GM18502 (cell line): ENCODE measurements around the gene BCL7B.
"Not testable (repeated sequence)": the region's sequence is repeated elsewhere in the genome, so short reads cannot be mapped to it uniquely, and the experiment has no call there.

ENCODE experiments used
- ATAC-seq: cut with Tn5 transposase; IDR thresholded peaks from one replicate; pipeline ENCODE4 v1.9.1; 2021; ENCODE audit warnings: mild to moderate bottlenecking; ENCODE audit not compliant: unreplicated experiment, poor library complexity

Gene BCL7B

GRCh38 chr7:73537051-73537450, 20.4 kb downstream of the BCL7B start:
- no peak for ATAC-seq

- no peak for ATAC-seq
Measured at GRCh38 chr7:73536479-73536878, 21.0 kb downstream of the BCL7B start.

- not testable (repeated sequence) for ATAC-seq
Measured at GRCh38 chr7:73535918-73536317, 21.6 kb downstream of the BCL7B start.

GRCh38 chr7:73533742-73534141, 23.7 kb downstream of the BCL7B start:
- ATAC-seq, result no peak

- no peak for ATAC-seq
Measured at GRCh38 chr7:73532224-73532623, 25.3 kb downstream of the BCL7B start.

- ATAC-seq, result no peak
Measured at GRCh38 chr7:73530800-73531199, 26.7 kb downstream of the BCL7B start.

GRCh38 chr7:73526896-73527821, 30.3 kb downstream of the BCL7B start:
- no peak for ATAC-seq

GRCh38 chr7:73526158-73526494, 31.4 kb downstream of the BCL7B start:
- not testable (repeated sequence) for ATAC-seq

- peak; percentile 88 for ATAC-seq
Measured at GRCh38 chr7:73522105-73522872, 35.2 kb downstream of the BCL7B start, which contains the start of gene BAZ1B. Gene BAZ1B (minus strand): TSS chr7:73522293. CDS start chr7:73521933, 360 bp downstream.

- peak; percentile 50 for ATAC-seq
Measured at GRCh38 chr7:73521636-73522104, 35.8 kb downstream of the BCL7B start.

GRCh38 chr7:73520673-73521635, 36.5 kb downstream of the BCL7B start:
- ATAC-seq, result no peak

- ATAC-seq, result no peak
Measured at GRCh38 chr7:73519867-73520672, 37.4 kb downstream of the BCL7B start.

- ATAC-seq, result no peak
Measured at GRCh38 chr7:73518470-73518869, 39.0 kb downstream of the BCL7B start.

GRCh38 chr7:73517241-73517995, 40.1 kb downstream of the BCL7B start:
- ATAC-seq, result no peak

- ATAC-seq, result no peak
Measured at GRCh38 chr7:73515178-73515577, 42.3 kb downstream of the BCL7B start.

GRCh38 chr7:73512018-73512780, 45.3 kb downstream of the BCL7B start:
- ATAC-seq, result no peak

GRCh38 chr7:73509463-73509862, 48.0 kb downstream of the BCL7B start:
- ATAC-seq, result no peak

GRCh38 chr7:73507556-73507955, 49.9 kb downstream of the BCL7B start:
- ATAC-seq, result no peak
